A549 (cell line): ENCODE data around the gene LBH.

Experiments used
- BHLHE40 ChIP-seq: IDR thresholded peaks from 2 replicates; pipeline ENCODE4 v1.6.1; 2012; ENCODE audit warnings: low read depth, low read length, inconsistent platforms
- CTCF ChIP-seq: fragments of >200 bp; sonication (Bioruptor Twin); formaldehyde crosslinking; IDR thresholded peaks from 3 replicates; pipeline ENCODE4 v1.5.1; 2016
- HES2 ChIP-seq: fragments of >200 bp; sonication (Bioruptor Twin); formaldehyde crosslinking; IDR thresholded peaks from 2 replicates; pipeline ENCODE4 v1.6.1; 2016
- JUN ChIP-seq, 2 experiments: fragments of >200 bp; sonication (Bioruptor Twin); formaldehyde crosslinking; IDR thresholded peaks; 2 replicates in 1 of 2; 3 replicates in 1 of 2; pipeline ENCODE4 v1.6.1; 2016 to 2017
- MAZ ChIP-seq: fragments of 150-350 bp; IDR thresholded peaks from 2 replicates; pipeline ENCODE4 v1.6.1; 2014; ENCODE audit warnings: antibody characterized with exemption, low read depth, low read length, borderline replicate concordance
- POLR2A ChIP-seq: IDR thresholded peaks from 2 replicates; pipeline ENCODE4 v1.6.1; 2012; ENCODE audit warnings: mild to moderate bottlenecking, low read length
- RAD21 ChIP-seq, 2 experiments: fragments of >200 bp in 1 of 2; sonication (Bioruptor Twin) in 1 of 2; formaldehyde crosslinking in 1 of 2; IDR thresholded peaks in 1 of 2; conservative IDR thresholded peaks in 1 of 2; 2 replicates in 1 of 2; 3 replicates in 1 of 2; pipeline ENCODE4 v1.6.1; 2012 to 2018; ENCODE audit warnings: inconsistent platforms in 1 of 2
- REST ChIP-seq: fragments of 200-600 bp; sonication (generic); IDR thresholded peaks from 2 replicates; pipeline ENCODE4 v1.6.1; 2016; ENCODE audit warnings: antibody characterized with exemption, mild to moderate bottlenecking, moderate library complexity
- SREBF2 ChIP-seq: fragments of 450-650 bp; IDR thresholded peaks from 2 replicates; pipeline ENCODE4 v1.6.1; 2014; ENCODE audit warnings: mild to moderate bottlenecking, moderate library complexity
- USF2 ChIP-seq: fragments of 450-650 bp; IDR thresholded peaks from 2 replicates; pipeline ENCODE4 v1.6.1; 2014; ENCODE audit warnings: antibody characterized with exemption
- ZNF302 ChIP-seq: fragments of 250-450 bp; sonication (Bioruptor Pico); IDR thresholded peaks from 2 replicates; pipeline ENCODE4 v1.9.0; 2021; ENCODE audit warnings: inconsistent platforms, mild to moderate bottlenecking, moderate library complexity
- ZSCAN20 ChIP-seq: fragments of 250-450 bp; sonication (Bioruptor Pico); IDR thresholded peaks from 2 replicates; pipeline ENCODE4 v1.8.0; 2022; ENCODE audit warnings: mild to moderate bottlenecking, moderate library complexity

GRCh38 chr2:30293303-30293921, 62.1 kb downstream of the LBH start:
- no peak for TF ChIP-seq ZSCAN20 (CRISPR knock-in tag)
- no peak for TF ChIP-seq CTCF
- TF ChIP-seq POLR2A = no peak
- peak in 1 of 2 experiments; percentile 79; a peak in 3 of 5 replicates for TF ChIP-seq JUN (IDR thresholded peaks at IDR 0.05)
- TF ChIP-seq BHLHE40 = no peak
- no peak for TF ChIP-seq REST
- TF ChIP-seq RAD21 (conservative IDR thresholded peaks at IDR 0.05 in 1 of 2, IDR thresholded peaks at IDR 0.05 in 1 of 2) = 0 out of 5 replicates have a peak, but pooled peaks of 1 of the 2 experiments have one; percentile 36
- no peak for TF ChIP-seq MAZ
- TF ChIP-seq USF2 = no peak
- TF ChIP-seq SREBF2 = no peak
- no peak for TF ChIP-seq ZNF302 (CRISPR knock-in tag)
- no peak for TF ChIP-seq HES2
